HCT116 (cell line): ENCODE measurements around the gene ACBD4. TPM values are rescaled to one million over a fixed set of nuclear protein-coding genes. Genes with fewer than 3 reads are reported as not detected.

Source experiments
- ATAC-seq: fragments of 200-7000 bp; cut with Tn5 transposase; 2 replicates; pipeline ENCODE4 v1.9.1; 2020; ENCODE audit warnings: mild to moderate bottlenecking, moderate library complexity
- BruUV-seq: library from RNA; stranded (reverse); fragments of 400-500 nt; replicated peaks from 2 replicates; lab custom pipeline; 2021; lab: Mats Ljungman, UMichigan
- CTCF ChIA-PET: fragments of 300-600 bp; sonication (Branson Sonifier 250); formaldehyde crosslinking; loops from one replicate; lab custom pipeline; 2021; ENCODE audit warnings: antibody characterized with exemption; lab: Charles Lee
- POLR2A ChIA-PET: fragments of 300-600, 350-600 bp; sonication (Branson Sonifier 250); formaldehyde crosslinking; loops from one replicate; lab custom pipeline; 2021; ENCODE audit warnings: antibody characterized with exemption; lab: Charles Lee
- RAD21 ChIA-PET, 2 experiments: fragments of 300-600 bp; sonication (Branson Sonifier 250); formaldehyde crosslinking; loops; one replicate each; lab custom pipeline; 2023; ENCODE audit warnings: low total read pairs in 2 of 2; ENCODE audit not compliant: uncharacterized antibody in 2 of 2, unreplicated experiment in 2 of 2, low non-redundant PET in 1 of 2; lab: Charles Lee
- DNase-seq: peaks from one replicate; pipeline ENCODE4 v3.0.0-alpha.2; 2010; ENCODE audit warnings: low read depth, low spot score
- H2AFZ ChIP-seq: fragments of 200-600 bp; shearing (Covaris generic), sonication (generic); 2 replicates; pipeline ENCODE4 v1.6.1; 2017; ENCODE audit warnings: low read depth, mixed run types, mixed read lengths, antibody characterized with exemption, low read length; ENCODE audit not compliant: poor library complexity, severe bottlenecking
- H3K27ac ChIP-seq: 2 replicates; pipeline ENCODE4 v1.5.1; 2012; ENCODE audit warnings: low read depth, low read length
- H3K27me3 ChIP-seq: fragments of 200-600 bp; sonication (generic); 2 replicates; pipeline ENCODE4 v1.6.1; 2016; ENCODE audit warnings: mixed run types, low read length, mixed read lengths; ENCODE audit not compliant: insufficient read depth
- H3K36me3 ChIP-seq, 2 experiments: fragments of 200-500 bp in 1 of 2; fragments of 200-600 bp in 1 of 2; sonication (Bioruptor generic) in 1 of 2; sonication (generic) in 1 of 2; 2 replicates each; pipeline versions ENCODE4 v1.5.1 to v1.6.1; 2014 to 2016; ENCODE audit warnings: low read length in 2 of 2, inconsistent platforms in 1 of 2, mixed read lengths in 1 of 2, mixed run types in 1 of 2; ENCODE audit not compliant: insufficient read depth in 2 of 2, control insufficient read depth in 1 of 2
- H3K4me1 ChIP-seq, 2 experiments: fragments of 200-600 bp in 1 of 2; sonication (generic) in 1 of 2; 2 replicates each; pipeline versions ENCODE4 v1.5.1 to v1.6.1; 2012 to 2017; ENCODE audit warnings: low read length in 2 of 2, inconsistent platforms in 1 of 2, mild to moderate bottlenecking in 1 of 2, mixed read lengths in 1 of 2, mixed run types in 1 of 2, moderate library complexity in 1 of 2; ENCODE audit not compliant: insufficient read depth in 2 of 2, control insufficient read depth in 1 of 2
- H3K4me2 ChIP-seq: fragments of 200-600 bp; sonication (generic); 2 replicates; pipeline ENCODE4 v1.6.1; 2017; ENCODE audit warnings: mixed run types, low read length, mixed read lengths
- H3K4me3 ChIP-seq, 2 experiments: fragments of 200-600 bp in 1 of 2; sonication (generic) in 1 of 2; replicated peaks in 1 of 2; 2 replicates each; pipeline ENCODE4 v1.5.1; 2011 to 2016; ENCODE audit warnings: low read length in 2 of 2, control low read depth in 1 of 2, low read depth in 1 of 2, mild to moderate bottlenecking in 1 of 2, mixed read lengths in 1 of 2, mixed run types in 1 of 2
- H3K79me2 ChIP-seq: fragments of 200-600 bp; sonication (generic); 2 replicates; pipeline ENCODE4 v1.6.1; 2017; ENCODE audit warnings: mild to moderate bottlenecking, mixed run types, low read length, moderate library complexity, mixed read lengths; ENCODE audit not compliant: insufficient read depth
- H3K9ac ChIP-seq: fragments of 200-600 bp; sonication (generic); 2 replicates; pipeline ENCODE4 v1.6.1; 2016; ENCODE audit warnings: low read length, mixed read lengths
- H3K9me2 ChIP-seq: fragments of 200-600 bp; sonication (generic), shearing (Covaris generic); 2 replicates; pipeline ENCODE4 v1.6.1; 2017; ENCODE audit warnings: mixed run types, mild to moderate bottlenecking, moderate library complexity; ENCODE audit not compliant: insufficient read depth
- H3K9me3 ChIP-seq, 2 experiments: fragments of 200-500 bp in 1 of 2; fragments of 200-600 bp in 1 of 2; sonication (Bioruptor generic) in 1 of 2; sonication (generic) in 1 of 2; 2 replicates each; pipeline ENCODE4 v1.6.1; 2014 to 2017; ENCODE audit warnings: low read length in 2 of 2, mixed read lengths in 2 of 2, inconsistent platforms in 1 of 2, low read depth in 1 of 2, mild to moderate bottlenecking in 1 of 2, mixed run types in 1 of 2, moderate library complexity in 1 of 2; ENCODE audit not compliant: control insufficient read depth in 1 of 2, insufficient read depth in 1 of 2
- H4K20me1 ChIP-seq: fragments of 200-600 bp; sonication (generic), shearing (Covaris generic); 2 replicates; pipeline ENCODE4 v1.6.1; 2017; ENCODE audit warnings: mixed run types, mild to moderate bottlenecking, moderate library complexity; ENCODE audit not compliant: insufficient read depth
- CEBPB ChIP-seq: IDR thresholded peaks from 2 replicates; pipeline ENCODE4 v1.6.1; 2012; ENCODE audit warnings: low read depth
- CTCF ChIP-seq, 3 experiments: fragments of 200-600 bp in 1 of 3; sonication (generic) in 1 of 3; IDR thresholded peaks in 2 of 3; conservative IDR thresholded peaks in 1 of 3; 2 replicates each; pipeline ENCODE4 v1.5.1; 2012 to 2017; ENCODE audit warnings: low read depth in 2 of 3, low read length in 2 of 3, antibody characterized with exemption in 1 of 3, borderline replicate concordance in 1 of 3, control low read depth in 1 of 3, mild to moderate bottlenecking in 1 of 3, mixed read lengths in 1 of 3, mixed run types in 1 of 3, moderate library complexity in 1 of 3; ENCODE audit not compliant: insufficient read depth in 1 of 3
- ELF1 ChIP-seq: IDR thresholded peaks from 2 replicates; pipeline ENCODE4 v1.6.1; 2012; ENCODE audit warnings: low read depth, borderline replicate concordance
- EZH2 ChIP-seq: fragments of 200-600 bp; sonication (generic); IDR thresholded peaks from 2 replicates; pipeline ENCODE4 v1.6.1; 2017; ENCODE audit warnings: antibody characterized with exemption, mixed run types
- FOSL1 ChIP-seq: IDR thresholded peaks from 2 replicates; pipeline ENCODE4 v1.6.1; 2012; ENCODE audit warnings: low read depth
- JUND ChIP-seq: IDR thresholded peaks from 2 replicates; pipeline ENCODE4 v1.6.1; 2012
- MAX ChIP-seq: IDR thresholded peaks from 2 replicates; pipeline ENCODE4 v1.6.1; 2012
- POLR2A ChIP-seq: IDR thresholded peaks from 2 replicates; pipeline ENCODE4 v1.7.0; 2011; ENCODE audit warnings: borderline replicate concordance; ENCODE audit not compliant: insufficient read depth, insufficient read length; ENCODE audit errors: extremely low read depth
- POLR2AphosphoS5 ChIP-seq: IDR thresholded peaks from 2 replicates; pipeline ENCODE4 v1.6.1; 2011; ENCODE audit warnings: mild to moderate bottlenecking, low read depth, low read length, moderate library complexity
- RAD21 ChIP-seq: IDR thresholded peaks from 2 replicates; pipeline ENCODE4 v1.6.1; 2012; ENCODE audit warnings: low read depth, mild to moderate bottlenecking
- REST ChIP-seq: IDR thresholded peaks from 2 replicates; pipeline ENCODE4 v1.6.1; 2012; ENCODE audit warnings: low read depth
- SIN3A ChIP-seq: IDR thresholded peaks from 2 replicates; pipeline ENCODE4 v1.6.1; 2012; ENCODE audit warnings: low read depth
- SP1 ChIP-seq: IDR thresholded peaks from 2 replicates; pipeline ENCODE4 v1.6.1; 2012; ENCODE audit warnings: low read depth
- SRF ChIP-seq: IDR thresholded peaks from 2 replicates; pipeline ENCODE4 v1.6.1; 2012; ENCODE audit warnings: low read depth
- TCF7L2 ChIP-seq: IDR thresholded peaks from 2 replicates; pipeline ENCODE4 v1.7.0; 2011; ENCODE audit warnings: borderline replicate concordance, inconsistent platforms; ENCODE audit not compliant: insufficient read depth, insufficient read length; ENCODE audit errors: extremely low read depth
- YY1 ChIP-seq: IDR thresholded peaks from 2 replicates; pipeline ENCODE4 v1.6.1; 2011; ENCODE audit warnings: low read length, low read depth, moderate library complexity, mild to moderate bottlenecking; ENCODE audit not compliant: insufficient replicate concordance; ENCODE audit errors: extremely low read depth
- ZBTB33 ChIP-seq: IDR thresholded peaks from 2 replicates; pipeline ENCODE4 v1.6.1; 2011; ENCODE audit warnings: mild to moderate bottlenecking, low read length, moderate library complexity; ENCODE audit not compliant: insufficient replicate concordance; ENCODE audit errors: extremely low read depth
- ZNF274 ChIP-seq: fragments of 200-500 bp; sonication (Bioruptor generic); IDR thresholded peaks from 2 replicates; pipeline ENCODE4 v1.6.1; 2014; ENCODE audit warnings: mild to moderate bottlenecking, low read depth, low read length, inconsistent platforms
- intact Hi-C: fragments of 100-400 bp; cut with micrococcal nuclease; formaldehyde crosslinking; loops from 2 replicates; pipeline ENCODE4 v1.10.0; 2022
- total RNA-seq: library from RNA; stranded (reverse); gene quantifications from one replicate; pipeline ENCODE4 v1.2.1, GENCODE V29; 2021; ENCODE audit not compliant: unreplicated experiment

ACBD4 gene
- total RNA-seq, 1 experiment from 2014 or later: 13.6 TPM

GRCh38 chr17:45186801-45187354 lies 51.4 kb downstream of the ACBD4 start:
- DNase-seq (no peak), ATAC-seq (no peak)
- H4K20me1 ChIP-seq: no peaks in the 10 kb centered on the region
- no peak overlapping the region for H3K27ac ChIP-seq
- BruUV-seq: no TSS peak
- H3K36me3 ChIP-seq: no peaks in the 10 kb centered on the region
- peaks cover 16 to 18% of the 10 kb centered on the region in 2 experiments for H3K4me1 ChIP-seq
- TF ChIP-seq POLR2A: no peak
- TF ChIP-seq ZBTB33: no peak
- TF ChIP-seq YY1: no peak
- no peak for TF ChIP-seq TCF7L2
- TF ChIP-seq CTCF (IDR thresholded peaks at IDR 0.05 in 2 of 3, conservative IDR thresholded peaks at IDR 0.05 in 1 of 3; ENCODE audit: borderline replicate concordance in 1 of 3, insufficient read depth in 1 of 3, low read depth in 2 of 3, low read length in 2 of 3): no peak
- TF ChIP-seq JUND: no peak
- no peak for TF ChIP-seq POLR2AphosphoS5
- TF ChIP-seq MAX: no peak
- no peak for TF ChIP-seq FOSL1
- TF ChIP-seq REST: no peak
- no peak for TF ChIP-seq ZNF274
- TF ChIP-seq ELF1: no peak
- TF ChIP-seq CEBPB: no peak
- TF ChIP-seq SP1: no peak
- no peak for TF ChIP-seq SIN3A
- no peak for TF ChIP-seq SRF
- TF ChIP-seq RAD21: no peak
- TF ChIP-seq EZH2: no peak
- CTCF ChIA-PET: interaction anchor here (1.2 kb wide), 1 partner anchor 11 kb away, joined by 4 read pairs; no protein-coding TSS in a partner anchor
- H3K9ac ChIP-seq: no peak overlapping the region
- H2AFZ ChIP-seq: no peak overlapping the region
- intact Hi-C loops: no loop called here
- RAD21 ChIA-PET: no interaction called here
- no peak overlapping the region for H3K4me3 ChIP-seq
- H3K9me3 ChIP-seq: no peaks in the 10 kb centered on the region
- no peaks in the 10 kb centered on the region for H3K27me3 ChIP-seq
- H3K9me2 ChIP-seq: no peaks in the 10 kb centered on the region
- POLR2A ChIA-PET: interaction anchor here (0.6 kb wide), 1 partner anchor 16 kb away, joined by 3 read pairs; no protein-coding TSS in a partner anchor
- no peak overlapping the region for H3K4me2 ChIP-seq
- no peaks in the 10 kb centered on the region for H3K79me2 ChIP-seq
